ENCODE measurements around the gene TSSK6. TPM values are rescaled to one million over a fixed set of nuclear protein-coding genes. Genes with fewer than 3 reads are reported as not detected.

TSSK6 gene
- total and polyA plus RNA-seq, 12 donors, result 0.23 to 1.2 (median 0.45) TPM; not detected in 1

- DNase-seq (no peak), ATAC-seq (no peak)
- intact Hi-C loops (cut with DNase I), result no loop called here
- no peak for TF ChIP-seq CTCF (IDR thresholded peaks at IDR 0.05)
- no peak overlapping the region for H3K4me3 ChIP-seq
- no peak overlapping the region for H3K27ac ChIP-seq
- peaks cover 0 to 100% (median 69%) of the 10 kb centered on the region in 9 donors for H3K36me3 ChIP-seq
- no peaks in the 10 kb centered on the region for H3K4me1 ChIP-seq
- 95 to 96% methylated on average over 19 of the region's 19 CpGs for WGBS, 2 donors
- H3K27me3 ChIP-seq, result no peaks in the 10 kb centered on the region
- H3K9me3 ChIP-seq, result no peaks in the 10 kb centered on the region
Measured at GRCh38 chr19:19502281-19502680, 13.1 kb downstream of the TSSK6 start.

- Histone ChIP-seq H3K4me3 (no peak overlapping the region), H3K9me3 (no peaks in the 10 kb centered on the region), H3K27ac (no peak overlapping the region), H3K36me3 (peaks cover 0 to 100% (median 74%) of the 10 kb centered on the region in 9 donors), H3K27me3 (no peaks in the 10 kb centered on the region), H3K4me1 (no peaks in the 10 kb centered on the region)
- no peak for TF ChIP-seq CTCF (IDR thresholded peaks at IDR 0.05)
- DNase-seq (no peak), ATAC-seq (no peak)
- WGBS, 2 donors, result 91 to 94% methylated on average over 26 of the region's 26 CpGs
- intact Hi-C loops (cut with DNase I), result no loop called here
Measured at GRCh38 chr19:19501798-19502197, 13.6 kb downstream of the TSSK6 start.

- no peak overlapping the region for H3K4me3 ChIP-seq
- no peak for TF ChIP-seq CTCF (IDR thresholded peaks at IDR 0.05)
- H3K27ac ChIP-seq, result no peak overlapping the region
- no peaks in the 10 kb centered on the region for H3K9me3 ChIP-seq
- H3K4me1 ChIP-seq, result no peaks in the 10 kb centered on the region
- DNase-seq, result no peak
- no peaks in the 10 kb centered on the region for H3K27me3 ChIP-seq
- ATAC-seq, result no peak
- H3K36me3 ChIP-seq, result peaks cover 0 to 100% (median 76%) of the 10 kb centered on the region in 9 donors
- intact Hi-C loops (cut with DNase I), result no loop called here
- WGBS, 2 donors, result 89% methylated on average over 34 of the region's 34 CpGs
Measured at GRCh38 chr19:19500975-19501644, 14.2 kb downstream of the TSSK6 start.

GRCh38 chr19:19499272-19499995, 15.9 kb downstream of the TSSK6 start:
- DNase-seq, result no peak
- 85 to 89% methylated on average over 18 of the region's 18 CpGs for WGBS, 2 donors
- Histone ChIP-seq H3K27ac (no peak overlapping the region), H3K27me3 (no peaks in the 10 kb centered on the region), H3K9me3 (no peaks in the 10 kb centered on the region), H3K4me1 (no peaks in the 10 kb centered on the region), H3K4me3 (no peak overlapping the region), H3K36me3 (peaks cover 0 to 100% (median 70%) of the 10 kb centered on the region in 9 donors)
- no peak for ATAC-seq
- intact Hi-C loops (cut with DNase I), result loop anchor here in 1 of 10 donors (10.0 kb wide), 1 partner anchor 305 kb away; the partner anchor contains the start of genes BORCS8 and RFXANK
- TF ChIP-seq CTCF (IDR thresholded peaks at IDR 0.05), result no peak

Measured in heart right ventricle (tissue), 16 donors.